SK-N-MC (cell line): ENCODE data around the gene FAT1.

Experiments used
- DNase-seq: peaks from one replicate; pipeline ENCODE4 v3.0.0-alpha.2; 2011; ENCODE audit warnings: low read depth, low spot score
- H3K27ac ChIP-seq: fragments of 200-600 bp; sonication (generic); 2 replicates; pipeline ENCODE4 v1.5.1; 2016; ENCODE audit warnings: mixed run types
- H3K36me3 ChIP-seq: fragments of 200-600 bp; sonication (generic); 2 replicates; pipeline ENCODE4 v1.6.1; 2017; ENCODE audit warnings: antibody characterized with exemption, low read length, mixed read lengths; ENCODE audit not compliant: insufficient read depth
- H3K4me3 ChIP-seq: fragments of 200-600 bp; sonication (generic); 2 replicates; pipeline ENCODE4 v1.5.1; 2016
- H3K9ac ChIP-seq: fragments of 200-600 bp; sonication (generic); 2 replicates; pipeline ENCODE4 v1.8.0; 2017; ENCODE audit warnings: mixed run types, mixed read lengths; ENCODE audit not compliant: insufficient read length
- H3K9me3 ChIP-seq: fragments of 200-600 bp; sonication (generic); 2 replicates; pipeline ENCODE4 v1.6.1; 2017; ENCODE audit warnings: low read depth, mild to moderate bottlenecking, antibody characterized with exemption, low read length, moderate library complexity, mixed read lengths
- EZH2 ChIP-seq: fragments of 200-600 bp; sonication (generic); IDR thresholded peaks from one replicate; pipeline ENCODE4 v1.6.1; 2017; ENCODE audit warnings: antibody characterized with exemption
- FOXP2 ChIP-seq: optimal IDR thresholded peaks from 2 replicates; pipeline ENCODE3; 2011; ENCODE audit warnings: mild to moderate bottlenecking, moderate library complexity; ENCODE audit not compliant: insufficient read depth; ENCODE audit errors: extremely low read length, control extremely low read depth
- POLR2AphosphoS5 ChIP-seq: IDR thresholded peaks from 2 replicates; pipeline ENCODE4 v1.6.1; 2012; ENCODE audit warnings: mild to moderate bottlenecking, low read depth, low read length, borderline replicate concordance

The FAT1 gene, protein sequence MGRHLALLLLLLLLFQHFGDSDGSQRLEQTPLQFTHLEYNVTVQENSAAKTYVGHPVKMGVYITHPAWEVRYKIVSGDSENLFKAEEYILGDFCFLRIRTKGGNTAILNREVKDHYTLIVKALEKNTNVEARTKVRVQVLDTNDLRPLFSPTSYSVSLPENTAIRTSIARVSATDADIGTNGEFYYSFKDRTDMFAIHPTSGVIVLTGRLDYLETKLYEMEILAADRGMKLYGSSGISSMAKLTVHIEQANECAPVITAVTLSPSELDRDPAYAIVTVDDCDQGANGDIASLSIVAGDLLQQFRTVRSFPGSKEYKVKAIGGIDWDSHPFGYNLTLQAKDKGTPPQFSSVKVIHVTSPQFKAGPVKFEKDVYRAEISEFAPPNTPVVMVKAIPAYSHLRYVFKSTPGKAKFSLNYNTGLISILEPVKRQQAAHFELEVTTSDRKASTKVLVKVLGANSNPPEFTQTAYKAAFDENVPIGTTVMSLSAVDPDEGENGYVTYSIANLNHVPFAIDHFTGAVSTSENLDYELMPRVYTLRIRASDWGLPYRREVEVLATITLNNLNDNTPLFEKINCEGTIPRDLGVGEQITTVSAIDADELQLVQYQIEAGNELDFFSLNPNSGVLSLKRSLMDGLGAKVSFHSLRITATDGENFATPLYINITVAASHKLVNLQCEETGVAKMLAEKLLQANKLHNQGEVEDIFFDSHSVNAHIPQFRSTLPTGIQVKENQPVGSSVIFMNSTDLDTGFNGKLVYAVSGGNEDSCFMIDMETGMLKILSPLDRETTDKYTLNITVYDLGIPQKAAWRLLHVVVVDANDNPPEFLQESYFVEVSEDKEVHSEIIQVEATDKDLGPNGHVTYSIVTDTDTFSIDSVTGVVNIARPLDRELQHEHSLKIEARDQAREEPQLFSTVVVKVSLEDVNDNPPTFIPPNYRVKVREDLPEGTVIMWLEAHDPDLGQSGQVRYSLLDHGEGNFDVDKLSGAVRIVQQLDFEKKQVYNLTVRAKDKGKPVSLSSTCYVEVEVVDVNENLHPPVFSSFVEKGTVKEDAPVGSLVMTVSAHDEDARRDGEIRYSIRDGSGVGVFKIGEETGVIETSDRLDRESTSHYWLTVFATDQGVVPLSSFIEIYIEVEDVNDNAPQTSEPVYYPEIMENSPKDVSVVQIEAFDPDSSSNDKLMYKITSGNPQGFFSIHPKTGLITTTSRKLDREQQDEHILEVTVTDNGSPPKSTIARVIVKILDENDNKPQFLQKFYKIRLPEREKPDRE (N-terminal part only)

GRCh38 chr4:186723292-186724057, at the start of gene FAT1:
Gene FAT1 (minus strand): TSS chr4:186723856. CDS start chr4:186709827, 14,029 bp downstream.
- H3K36me3 ChIP-seq, result no peaks in the 10 kb centered on the region
- peak within 1 kb of the TSS; percentile 80 for H3K4me3 ChIP-seq
- peaks cover 4% of the 10 kb centered on the region; the same call in 1 of the 2 replicates for H3K9me3 ChIP-seq
- H3K27ac ChIP-seq, result no peak within 1 kb of the TSS
- no peak within 1 kb of the TSS for H3K9ac ChIP-seq
- TF ChIP-seq POLR2AphosphoS5 (no peak), EZH2 (peak; percentile 49)
- no peak for DNase-seq

DNA sequence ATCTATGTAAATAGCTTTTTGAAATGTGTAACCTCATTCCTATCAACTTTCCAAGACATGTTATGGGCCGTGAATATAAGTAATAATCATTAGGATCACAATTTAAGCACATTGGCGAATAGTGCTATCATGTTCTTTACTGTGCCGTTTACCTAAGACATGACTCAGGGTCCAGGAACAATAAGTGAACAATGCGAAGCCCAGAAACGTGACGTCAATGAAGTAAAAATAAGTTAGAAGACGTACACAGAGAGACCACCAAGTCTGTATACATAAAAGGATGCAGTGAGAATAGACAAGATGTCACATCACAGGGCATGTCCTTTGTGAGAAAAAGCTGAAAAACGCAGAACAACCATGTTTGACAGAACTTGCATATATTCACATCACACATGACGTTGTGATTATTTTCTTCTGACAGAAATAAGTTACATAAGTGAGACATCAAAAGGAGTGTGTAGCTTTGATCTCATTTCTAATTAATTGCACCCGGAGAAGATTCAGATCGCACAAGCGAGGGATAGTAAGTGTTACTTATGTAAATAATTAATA, 49.4 kb upstream of the FAT1 start:
- no peak for DNase-seq
- no peak overlapping the region for H3K4me3 ChIP-seq
- H3K27ac ChIP-seq, result no peak overlapping the region
- H3K36me3 ChIP-seq, result no peaks in the 10 kb centered on the region
- H3K9ac ChIP-seq, result no peak overlapping the region
- no peaks in the 10 kb centered on the region for H3K9me3 ChIP-seq
- TF ChIP-seq EZH2 (no peak), POLR2AphosphoS5 (no peak), FOXP2 (no peak)

GRCh38 chr4:186771624-186772023, 48.0 kb upstream of the FAT1 start:
- H3K9me3 ChIP-seq, result no peaks in the 10 kb centered on the region
- no peak overlapping the region for H3K9ac ChIP-seq
- no peak for DNase-seq
- H3K36me3 ChIP-seq, result no peaks in the 10 kb centered on the region
- no peak overlapping the region for H3K27ac ChIP-seq
- no peak for TF ChIP-seq EZH2
- H3K4me3 ChIP-seq, result no peak overlapping the region

DNA sequence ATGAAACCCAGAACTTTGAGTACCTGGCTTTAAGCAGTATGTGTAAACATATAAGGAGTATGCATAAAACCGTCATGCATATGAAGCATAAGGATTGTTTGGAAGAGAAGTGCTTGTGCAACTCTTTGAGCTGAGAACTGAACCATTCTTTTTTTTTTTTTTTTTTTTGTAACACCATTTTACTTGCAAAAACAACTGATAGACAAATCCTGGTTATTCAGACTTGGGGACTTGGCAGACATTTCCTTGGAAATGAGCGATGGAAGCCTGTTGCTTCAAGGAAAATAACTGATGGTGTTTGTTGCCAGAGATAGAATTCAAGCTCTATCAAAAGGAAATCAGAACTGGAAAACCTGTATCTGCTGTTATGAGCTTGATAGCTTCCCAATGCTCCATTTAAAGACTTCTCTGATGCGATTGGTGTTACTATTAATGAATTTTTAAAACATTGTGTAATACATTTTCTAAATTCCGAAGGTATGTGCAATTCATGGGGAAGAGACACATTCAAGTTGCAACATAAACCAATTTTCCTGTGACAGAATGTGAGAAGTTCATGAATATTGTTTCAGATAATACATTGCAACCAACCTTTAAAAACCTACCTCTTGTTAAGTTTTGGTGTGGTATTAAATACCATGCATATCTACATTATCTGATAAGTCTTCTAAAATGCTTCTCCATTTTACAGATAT, 47.0 kb upstream of the FAT1 start:
- Histone ChIP-seq H3K4me3 (no peak overlapping the region), H3K9me3 (no peaks in the 10 kb centered on the region), H3K9ac (no peak overlapping the region), H3K36me3 (no peaks in the 10 kb centered on the region), H3K27ac (no peak overlapping the region)
- no peak for DNase-seq
- TF ChIP-seq POLR2AphosphoS5 (no peak), FOXP2 (no peak), EZH2 (no peak)

GRCh38 chr4:186767794-186768193, 44.1 kb upstream of the FAT1 start:
- no peak overlapping the region for H3K4me3 ChIP-seq
- TF ChIP-seq POLR2AphosphoS5 (no peak), EZH2 (no peak), FOXP2 (no peak)
- H3K27ac ChIP-seq, result no peak overlapping the region
- no peak for DNase-seq
- H3K9me3 ChIP-seq, result no peaks in the 10 kb centered on the region
- no peaks in the 10 kb centered on the region for H3K36me3 ChIP-seq
- H3K9ac ChIP-seq, result no peak overlapping the region

DNA sequence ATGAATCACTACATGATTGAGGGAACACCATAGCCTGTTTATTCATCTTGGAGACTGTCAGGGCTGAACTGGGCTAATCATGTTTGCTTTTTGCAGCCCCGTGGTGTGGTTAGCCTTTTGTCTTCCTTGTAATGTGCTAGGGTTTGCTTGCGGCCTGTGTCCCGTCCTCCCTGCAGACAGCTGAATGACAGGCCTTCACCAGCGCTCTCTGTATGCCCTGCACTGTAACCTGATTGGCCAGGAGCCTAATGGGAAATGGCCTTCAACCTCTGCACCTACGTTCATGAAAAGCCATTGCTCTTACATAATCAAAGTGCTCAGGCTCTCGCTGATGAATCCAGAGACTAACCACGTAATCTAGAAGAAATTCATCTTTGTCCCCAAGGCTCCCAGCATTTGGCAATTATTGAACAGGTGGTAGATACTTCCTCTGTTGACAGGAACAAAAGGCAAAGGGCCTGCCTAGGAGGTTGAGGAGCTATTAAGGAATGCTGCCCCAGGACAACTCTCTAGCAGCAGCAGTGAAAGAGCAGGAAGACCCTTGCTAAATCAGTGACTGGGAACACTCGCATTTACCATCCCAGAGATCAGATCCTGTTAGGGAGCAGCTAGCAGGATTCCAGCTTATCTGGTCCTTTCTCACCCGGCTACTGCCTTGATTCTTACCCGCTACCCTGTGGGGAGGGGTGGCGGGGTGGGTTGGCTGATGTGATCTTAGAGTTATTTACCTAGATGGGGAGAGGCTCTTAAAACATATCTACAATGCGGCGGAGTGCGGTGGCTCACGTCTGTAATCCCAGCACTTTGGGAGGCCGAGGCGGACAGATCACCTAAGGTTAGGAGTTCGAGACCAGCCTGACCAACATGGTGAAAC, 42.3 kb upstream of the FAT1 start:
- Histone ChIP-seq H3K27ac (no peak overlapping the region), H3K9me3 (no peaks in the 10 kb centered on the region), H3K4me3 (no peak overlapping the region), H3K9ac (no peak overlapping the region), H3K36me3 (no peaks in the 10 kb centered on the region)
- no peak for DNase-seq
- TF ChIP-seq POLR2AphosphoS5 (no peak), EZH2 (no peak), FOXP2 (no peak)

- Histone ChIP-seq H3K27ac (no peak overlapping the region), H3K4me3 (no peak overlapping the region), H3K9me3 (no peaks in the 10 kb centered on the region), H3K36me3 (no peaks in the 10 kb centered on the region), H3K9ac (no peak overlapping the region)
- TF ChIP-seq FOXP2, result no peak
- no peak for TF ChIP-seq EZH2
- no peak for TF ChIP-seq POLR2AphosphoS5
- no peak for DNase-seq
These were observed 41.5 kb upstream of the FAT1 start for GRCh38 chr4:186765138-186765537.
